GM12801 (cell line): Measurements from ENCODE around the gene ILDR2.

ENCODE experiments used
- TF ChIP-seq, protein P1 (sequence below): IDR thresholded peaks from one replicate; pipeline ENCODE4 v1.5.1; 2011; ENCODE audit warnings: control low read depth; ENCODE audit not compliant: insufficient read length; ENCODE audit errors: extremely low read depth

The ILDR2 gene

DNA sequence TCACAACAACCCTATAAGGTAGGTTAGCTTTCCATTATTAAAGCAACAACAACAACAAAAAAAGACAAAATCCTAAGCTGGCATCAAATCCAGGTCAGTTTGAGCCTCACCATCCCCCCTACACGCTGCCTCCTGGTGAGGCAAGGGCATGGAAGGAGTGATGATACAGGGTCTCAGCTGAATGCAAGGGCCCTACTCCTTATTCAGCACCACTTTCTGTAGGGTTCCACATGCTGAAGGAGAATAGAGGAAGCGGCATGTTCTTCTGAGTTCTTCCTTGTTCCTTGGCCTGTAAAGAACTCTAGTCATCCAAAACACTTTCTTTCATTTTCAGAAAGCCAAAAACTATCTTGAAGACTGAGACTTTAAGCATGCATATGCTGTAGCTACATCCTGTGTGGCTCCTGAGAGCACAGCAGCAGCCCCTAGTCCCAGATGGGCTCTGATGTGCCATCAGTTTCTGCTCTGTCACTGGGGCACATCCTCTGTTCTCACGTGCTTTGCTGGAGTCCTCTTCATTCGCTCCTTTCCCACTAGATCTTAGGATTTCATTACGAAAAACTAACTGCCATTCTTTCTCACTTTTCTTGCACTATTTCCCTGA, 6.2 kb downstream of the ILDR2 start:
- TF ChIP-seq, protein P1, sequence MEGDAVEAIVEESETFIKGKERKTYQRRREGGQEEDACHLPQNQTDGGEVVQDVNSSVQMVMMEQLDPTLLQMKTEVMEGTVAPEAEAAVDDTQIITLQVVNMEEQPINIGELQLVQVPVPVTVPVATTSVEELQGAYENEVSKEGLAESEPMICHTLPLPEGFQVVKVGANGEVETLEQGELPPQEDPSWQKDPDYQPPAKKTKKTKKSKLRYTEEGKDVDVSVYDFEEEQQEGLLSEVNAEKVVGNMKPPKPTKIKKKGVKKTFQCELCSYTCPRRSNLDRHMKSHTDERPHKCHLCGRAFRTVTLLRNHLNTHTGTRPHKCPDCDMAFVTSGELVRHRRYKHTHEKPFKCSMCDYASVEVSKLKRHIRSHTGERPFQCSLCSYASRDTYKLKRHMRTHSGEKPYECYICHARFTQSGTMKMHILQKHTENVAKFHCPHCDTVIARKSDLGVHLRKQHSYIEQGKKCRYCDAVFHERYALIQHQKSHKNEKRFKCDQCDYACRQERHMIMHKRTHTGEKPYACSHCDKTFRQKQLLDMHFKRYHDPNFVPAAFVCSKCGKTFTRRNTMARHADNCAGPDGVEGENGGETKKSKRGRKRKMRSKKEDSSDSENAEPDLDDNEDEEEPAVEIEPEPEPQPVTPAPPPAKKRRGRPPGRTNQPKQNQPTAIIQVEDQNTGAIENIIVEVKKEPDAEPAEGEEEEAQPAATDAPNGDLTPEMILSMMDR: no peak

DNA sequence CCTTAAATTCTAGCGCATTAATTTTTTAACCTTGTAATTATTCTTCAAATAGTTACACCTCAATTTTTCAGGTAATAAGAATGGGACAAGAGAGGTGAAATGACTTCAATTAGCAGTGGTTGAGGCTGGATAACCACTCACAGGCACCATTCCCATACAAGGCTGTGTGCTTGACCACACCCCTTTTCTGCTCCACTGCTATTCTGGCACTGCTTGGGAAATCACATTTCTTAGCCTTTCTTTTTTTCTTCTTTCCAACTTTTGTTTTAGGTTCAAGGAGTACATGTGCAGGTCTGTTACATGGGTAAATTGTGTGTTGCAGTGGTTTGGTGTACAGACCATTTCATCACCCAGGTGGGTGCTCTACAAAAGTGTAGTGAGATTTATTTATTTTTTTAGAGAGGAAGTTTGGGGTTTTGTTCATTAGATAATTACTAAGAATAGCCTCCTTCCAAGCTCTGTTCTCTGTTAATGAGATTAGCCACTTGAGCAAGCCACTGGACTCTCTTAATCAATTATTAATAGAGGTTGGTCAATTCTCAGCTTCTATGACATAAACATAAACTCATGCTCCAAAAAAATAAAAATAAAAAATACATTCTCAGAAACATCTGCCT, 14.4 kb downstream of the ILDR2 start:
- TF ChIP-seq, protein P1: no peak

- TF ChIP-seq, protein P1: no peak
Observed at GRCh38 chr1:166956872-166957271, 18.5 kb downstream of the ILDR2 start.

GRCh38 chr1:166956057-166956850, 19.1 kb downstream of the ILDR2 start:
- TF ChIP-seq, protein P1: no peak

- TF ChIP-seq, protein P1: no peak
Observed at GRCh38 chr1:166953491-166953890, 21.8 kb downstream of the ILDR2 start.

DNA sequence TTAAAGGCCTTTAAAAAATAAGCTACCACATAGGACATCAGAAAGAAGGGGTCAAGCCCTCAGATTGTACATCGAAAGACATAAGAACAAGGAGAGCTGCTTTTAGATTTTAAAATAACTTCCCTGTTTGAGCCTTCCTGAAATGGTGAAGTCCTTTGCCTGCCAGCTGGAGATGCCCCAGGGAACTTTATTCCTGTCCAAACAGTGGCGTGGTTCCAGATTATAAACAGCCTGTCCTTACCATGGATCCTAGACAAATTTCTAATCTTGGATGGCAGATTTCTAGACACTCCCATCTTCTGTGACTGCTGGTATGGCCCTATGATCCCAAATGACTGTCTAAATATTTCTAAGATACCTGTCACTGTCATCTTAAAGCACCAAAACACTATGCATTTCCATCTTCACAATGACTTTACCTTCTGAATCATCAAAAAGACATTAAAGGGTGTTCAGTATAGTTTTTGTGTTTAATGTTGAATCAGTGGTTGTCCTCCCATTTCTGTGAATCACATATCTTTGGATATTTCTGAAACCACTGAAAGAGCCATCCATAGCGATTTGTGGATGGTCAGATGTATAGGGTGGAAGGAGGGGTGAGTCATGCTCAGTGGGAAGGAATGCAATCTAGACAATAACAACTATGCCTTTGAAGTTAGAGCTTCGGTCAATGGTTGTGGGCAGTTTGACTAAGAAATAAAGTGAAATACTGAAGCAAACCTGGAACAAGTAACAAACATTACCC, 23.2 kb downstream of the ILDR2 start:
- TF ChIP-seq, protein P1: no peak

GRCh38 chr1:166951050-166951449, 24.3 kb downstream of the ILDR2 start:
- TF ChIP-seq, protein P1: no peak
